GM21367 (cell line): ENCODE data around the gene RMRP.
"Not testable (repeated sequence)": the region's sequence is repeated elsewhere in the genome, so short reads cannot be mapped to it uniquely, and the experiment has no call there.

Experiments used
- ATAC-seq: cut with Tn5 transposase; IDR thresholded peaks from one replicate; pipeline ENCODE4 v1.9.1; 2021; ENCODE audit not compliant: unreplicated experiment

The RMRP gene

GRCh38 chr9:35646153-35646532, 11.7 kb downstream of the RMRP start:
- ATAC-seq = no peak

GRCh38 chr9:35645736-35646135, 12.1 kb downstream of the RMRP start:
- not testable (repeated sequence) for ATAC-seq

DNA sequence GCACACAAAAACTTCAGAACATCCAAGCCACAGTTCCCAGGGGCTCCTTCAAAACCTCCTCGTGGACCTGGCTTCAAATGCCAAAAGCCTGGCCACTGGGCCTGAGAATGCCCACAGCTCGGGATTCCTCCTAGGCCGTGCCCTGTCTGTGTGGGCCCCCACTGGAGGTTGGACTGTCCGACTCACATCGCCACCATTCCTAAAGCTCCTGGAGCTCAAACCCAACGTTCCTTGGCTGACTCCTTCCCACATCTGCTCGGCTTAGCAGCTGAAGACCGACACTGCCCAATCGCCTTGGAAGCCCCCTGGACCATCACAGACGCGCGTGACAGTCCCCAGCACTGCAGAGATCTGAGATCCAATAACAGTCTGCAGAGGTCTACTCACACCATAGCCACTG, 14.8 kb downstream of the RMRP start:
- ATAC-seq = no peak

DNA sequence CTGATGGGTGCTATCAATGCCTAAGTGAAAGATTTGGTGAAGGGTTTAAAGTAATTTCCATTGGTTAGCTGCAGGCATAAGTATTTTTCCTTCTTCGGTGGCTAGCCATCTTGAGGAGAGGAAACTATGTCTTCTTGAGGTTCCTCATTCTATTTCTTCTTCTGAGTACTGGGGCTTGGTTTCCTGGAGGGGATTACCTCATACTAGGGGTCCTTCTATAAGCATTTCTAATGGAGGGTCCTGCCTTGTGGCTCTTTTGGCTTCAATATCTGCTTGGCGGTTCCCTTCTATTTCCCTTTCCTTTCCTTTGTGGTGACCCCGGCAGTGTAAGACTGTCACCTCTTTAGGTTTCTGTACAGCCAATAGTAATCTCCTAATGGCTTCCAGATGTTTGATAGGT, 16.3 kb downstream of the RMRP start:
- ATAC-seq = not testable (repeated sequence)

- not testable (repeated sequence) for ATAC-seq
These were observed 17.4 kb downstream of the RMRP start for GRCh38 chr9:35640431-35640830.

- no peak for ATAC-seq
These were observed 18.2 kb downstream of the RMRP start for GRCh38 chr9:35639631-35640030.

DNA sequence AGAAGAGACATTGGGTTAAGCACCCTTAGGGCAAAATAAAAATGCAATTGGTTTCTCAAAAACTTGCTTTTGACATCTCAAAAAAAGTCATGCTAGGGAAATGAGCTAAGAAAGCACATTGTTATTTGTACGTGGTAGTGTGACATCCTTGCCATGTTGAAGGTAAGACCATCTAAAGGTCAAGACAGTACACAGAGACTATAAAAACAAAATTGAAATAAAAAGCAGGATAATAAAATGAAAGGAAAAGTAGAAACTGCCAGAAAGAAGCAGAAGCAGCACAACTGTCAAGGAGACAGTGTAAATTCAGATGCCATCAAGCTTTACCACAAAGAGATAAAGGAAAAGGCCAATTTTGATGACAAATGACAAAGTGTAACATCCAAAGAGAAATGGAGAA, 18.6 kb downstream of the RMRP start:
- not testable (repeated sequence) for ATAC-seq

- not testable (repeated sequence) for ATAC-seq
These were observed 19.1 kb downstream of the RMRP start for GRCh38 chr9:35638751-35639150.

DNA sequence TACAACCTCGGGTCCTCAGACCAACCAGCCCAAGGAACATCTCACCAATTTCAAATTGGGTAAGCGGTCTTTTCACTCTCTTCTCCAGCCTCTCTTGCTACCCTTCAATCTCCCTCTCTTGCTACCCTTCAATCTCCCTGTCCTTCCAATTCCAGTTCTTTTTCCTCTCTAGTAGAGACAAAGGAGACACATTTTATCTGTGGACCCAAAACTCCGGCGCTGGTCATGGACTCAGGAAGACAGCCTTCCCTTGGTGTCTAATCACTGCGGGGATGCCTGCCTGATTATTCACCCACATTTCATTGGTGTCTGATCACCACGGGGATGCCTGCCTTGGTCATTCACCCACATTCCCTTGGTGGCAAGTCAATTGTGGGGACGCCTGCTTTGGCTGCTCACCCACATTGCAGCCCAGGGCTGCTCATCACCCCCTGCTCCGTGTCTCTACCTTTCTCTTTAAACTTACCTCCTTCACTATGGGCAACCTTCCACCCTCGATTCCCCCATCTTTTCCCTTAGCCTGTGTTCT, 20.3 kb downstream of the RMRP start:
- ATAC-seq = not testable (repeated sequence)

- not testable (repeated sequence) for ATAC-seq
These were observed 21.0 kb downstream of the RMRP start for GRCh38 chr9:35636877-35637246.

- no peak for ATAC-seq
These were observed 21.5 kb downstream of the RMRP start for GRCh38 chr9:35636135-35636876.

DNA sequence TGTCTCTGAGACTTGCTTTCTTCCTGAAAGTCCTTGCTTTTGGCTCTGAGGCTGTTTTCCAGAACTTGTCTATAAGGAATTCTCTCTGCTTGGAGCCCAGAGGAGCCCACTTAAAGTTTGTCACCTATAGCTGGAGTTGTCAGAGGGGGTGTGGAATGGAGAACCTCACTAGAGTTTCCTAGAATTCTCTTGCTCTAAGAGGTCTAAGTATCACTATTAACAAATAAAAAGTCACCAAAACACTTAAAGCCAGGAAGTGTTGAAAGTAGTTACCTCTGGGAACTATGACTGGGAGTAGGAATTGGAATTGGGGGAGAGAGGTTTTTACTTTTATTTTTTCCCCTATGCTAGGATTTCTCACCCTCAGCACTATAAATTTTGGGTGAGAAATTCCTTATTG, 22.1 kb downstream of the RMRP start:
- no peak for ATAC-seq

DNA sequence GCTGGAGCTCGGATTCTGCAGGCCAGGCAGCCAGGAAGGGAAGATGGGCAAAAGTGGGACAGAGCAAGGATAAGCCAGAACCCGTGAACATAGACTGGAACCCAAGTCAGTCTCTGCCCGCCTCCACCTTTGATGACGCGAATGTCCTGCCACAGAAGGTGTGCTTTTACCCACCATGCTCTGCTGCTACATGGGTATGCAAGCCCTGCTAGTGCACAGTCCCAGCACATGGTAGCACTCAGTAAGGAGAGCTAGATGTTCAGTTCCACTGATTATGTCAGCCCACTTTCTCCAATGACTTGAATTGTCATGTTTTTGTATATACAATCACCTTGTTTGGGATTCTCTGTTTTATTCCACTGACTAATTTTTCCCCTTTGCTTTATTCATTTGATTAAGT, 28.2 kb downstream of the RMRP start:
- no peak for ATAC-seq

GRCh38 chr9:35628389-35628991, 29.3 kb downstream of the RMRP start:
- no peak for ATAC-seq

- no peak for ATAC-seq
These were observed 30.2 kb downstream of the RMRP start for GRCh38 chr9:35627575-35627974.

- ATAC-seq = peak; percentile 43
These were observed 38.0 kb downstream of the RMRP start for GRCh38 chr9:35619800-35620158.

- peak; percentile 35 for ATAC-seq
These were observed 38.7 kb downstream of the RMRP start for GRCh38 chr9:35618854-35619799.

DNA sequence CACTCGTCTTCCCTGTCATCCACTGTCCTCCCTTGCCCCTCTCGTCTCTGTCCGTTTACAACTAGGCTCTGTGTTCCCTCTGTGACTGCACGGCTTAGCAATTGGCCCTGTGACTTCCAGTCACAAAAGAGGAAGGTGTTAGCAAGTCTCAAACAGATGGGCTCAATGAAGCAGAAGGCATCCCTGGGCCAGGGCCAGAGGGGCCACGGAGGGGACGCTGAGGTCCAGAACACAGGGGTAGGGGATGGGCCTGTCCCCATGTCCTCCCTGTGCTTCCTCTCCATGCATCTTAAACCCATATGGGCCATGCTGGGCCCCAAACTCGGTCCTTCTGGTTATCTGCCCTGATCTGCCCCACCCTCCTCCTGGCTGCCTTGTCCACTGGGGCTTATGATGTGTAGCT, 39.5 kb downstream of the RMRP start, which contains the start of gene CD72:
Gene CD72, minus strand, starts transcription at position 89 of the 403 bp plus-strand sequence. CDS start 110 bp downstream, outside the sequence.
- ATAC-seq = no peak

- no peak for ATAC-seq
These were observed 40.3 kb downstream of the RMRP start for GRCh38 chr9:35617548-35617947.

DNA sequence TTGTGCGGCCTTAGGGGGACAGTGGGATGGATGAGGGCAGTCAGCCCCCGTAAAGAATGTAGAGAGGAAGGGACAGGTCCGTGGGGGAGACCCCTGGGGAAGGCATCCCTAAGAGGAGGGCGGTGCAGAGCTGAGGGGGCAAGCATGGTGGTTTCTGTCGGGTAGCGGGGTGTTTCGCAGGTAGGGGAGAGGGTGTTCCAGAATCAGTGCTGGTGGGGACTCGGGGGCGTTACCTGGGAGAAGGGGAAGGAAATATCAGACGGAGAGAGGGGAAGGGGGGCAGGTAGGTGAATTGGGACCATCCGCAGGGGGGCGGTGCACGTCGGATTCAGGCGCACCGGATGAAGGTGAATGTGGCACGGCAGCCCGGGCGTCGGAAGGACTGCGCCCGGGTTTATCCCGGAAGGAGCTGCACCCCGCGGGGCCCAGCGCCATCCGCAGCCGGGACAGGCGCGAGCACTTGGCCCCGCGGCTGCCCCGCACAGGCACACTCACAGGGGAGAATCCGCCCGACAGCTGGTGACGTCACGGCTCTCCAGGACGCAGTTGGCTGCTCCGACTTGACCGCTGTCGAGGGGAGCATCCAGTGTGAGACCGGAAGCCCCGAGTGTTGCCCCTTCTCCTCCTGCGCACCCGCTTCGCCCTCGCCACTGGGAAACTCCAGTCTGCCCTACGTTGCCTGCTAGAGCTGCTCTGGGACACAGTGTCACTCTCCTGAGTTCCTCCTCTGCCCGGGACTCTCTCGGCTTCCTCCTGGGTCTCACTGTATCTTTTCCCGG, 40.9 kb downstream of the RMRP start:
- no peak for ATAC-seq
